AG04450 (cell line): ENCODE data around the gene IL1RAPL1. TPM values are rescaled to one million over a fixed set of nuclear protein-coding genes. Genes with fewer than 3 reads are reported as not detected.

Source experiments
- CTCF ChIA-PET: fragments of 300-600, 350-600 bp; formaldehyde crosslinking; extraction: SDS; loops from one replicate; lab custom pipeline; 2022; ENCODE audit warnings: antibody characterized with exemption, inconsistent platforms; lab: Charles Lee
- POLR2A ChIA-PET: fragments of 350-600 bp; formaldehyde crosslinking; extraction: SDS; loops from one replicate; lab custom pipeline; 2021; ENCODE audit warnings: antibody characterized with exemption, inconsistent platforms; lab: Yijun Ruan, JAX
- DNase-seq: peaks from one replicate; pipeline ENCODE4 v3.0.0-alpha.2; 2011; ENCODE audit warnings: low read depth, low spot score
- H3K27ac ChIP-seq: one replicate; pipeline ENCODE4 v1.5.1; 2012; ENCODE audit warnings: low read depth, low read length, control low read depth
- H3K27me3 ChIP-seq: one replicate; pipeline ENCODE4 v1.6.0; 2012; ENCODE audit warnings: low read length; ENCODE audit not compliant: control insufficient read depth, insufficient read depth
- H3K4me3 ChIP-seq: 2 replicates; pipeline ENCODE4 v1.5.1; 2011; ENCODE audit warnings: mild to moderate bottlenecking, low read depth, low read length, control low read depth
- H3K9me3 ChIP-seq: 2 replicates; pipeline ENCODE4 v1.5.1; 2012; ENCODE audit warnings: low read length; ENCODE audit not compliant: control insufficient read depth, insufficient read depth
- CTCF ChIP-seq: IDR thresholded peaks from 2 replicates; pipeline ENCODE4 v1.5.1; 2011; ENCODE audit warnings: low read depth, low read length, control low read depth, inconsistent platforms
- polyA plus RNA-seq: library from polyadenylated mRNA; depleted of rRNA; stranded (reverse); fragments of >200 nt; gene quantifications from 2 replicates; pipeline ENCODE4 v1.2.3, GENCODE V29; 2011

IL1RAPL1 gene
- polyA plus RNA-seq, 1 experiment: 0.93 TPM

- ChIA-PET CTCF (no interaction called here), POLR2A (no interaction called here)
- no peak overlapping the region for H3K4me3 ChIP-seq
- H3K9me3 ChIP-seq: no peaks in the 10 kb centered on the region
- no peak for TF ChIP-seq CTCF
- H3K27me3 ChIP-seq: no peaks in the 10 kb centered on the region
- H3K27ac ChIP-seq: no peak overlapping the region
- DNase-seq: no peak
These were observed 411.4 kb downstream of the IL1RAPL1 start for GRCh38 chrX:28998609-28999135.

GRCh38 chrX:29012867-29013266 is 425.6 kb downstream of the IL1RAPL1 start:
- POLR2A ChIA-PET: no interaction called here
- no peak for DNase-seq
- no peak overlapping the region for H3K4me3 ChIP-seq
- H3K27me3 ChIP-seq: no peaks in the 10 kb centered on the region
- no peak for TF ChIP-seq CTCF
- CTCF ChIA-PET: no interaction called here
- no peaks in the 10 kb centered on the region for H3K9me3 ChIP-seq
- H3K27ac ChIP-seq: no peak overlapping the region

GRCh38 chrX:29023207-29023606 is 436.0 kb downstream of the IL1RAPL1 start:
- Histone ChIP-seq H3K9me3 (no peaks in the 10 kb centered on the region), H3K4me3 (no peak overlapping the region), H3K27ac (no peak overlapping the region), H3K27me3 (no peaks in the 10 kb centered on the region)
- TF ChIP-seq CTCF: no peak
- POLR2A ChIA-PET: no interaction called here
- CTCF ChIA-PET: no interaction called here
- no peak for DNase-seq

- no peak for TF ChIP-seq CTCF
- no peak for DNase-seq
- POLR2A ChIA-PET: no interaction called here
- Histone ChIP-seq H3K9me3 (no peaks in the 10 kb centered on the region), H3K27me3 (no peaks in the 10 kb centered on the region), H3K4me3 (no peak overlapping the region), H3K27ac (no peak overlapping the region)
- CTCF ChIA-PET: no interaction called here
These were observed 437.6 kb downstream of the IL1RAPL1 start for GRCh38 chrX:29024871-29025270.

GRCh38 chrX:29039501-29039900 is 452.3 kb downstream of the IL1RAPL1 start:
- DNase-seq: no peak
- TF ChIP-seq CTCF: no peak
- H3K27me3 ChIP-seq: no peaks in the 10 kb centered on the region
- H3K4me3 ChIP-seq: no peak overlapping the region
- no peaks in the 10 kb centered on the region for H3K9me3 ChIP-seq
- H3K27ac ChIP-seq: no peak overlapping the region
- ChIA-PET CTCF (no interaction called here), POLR2A (no interaction called here)
